NB4 (cell line): Measurements from ENCODE around the gene RAB40C.

Experiments
- POLR2A ChIP-seq: IDR thresholded peaks from 2 replicates; pipeline ENCODE4 v1.6.1; 2011; ENCODE audit warnings: mild to moderate bottlenecking; ENCODE audit not compliant: insufficient read length; ENCODE audit errors: extremely low read depth
- TF ChIP-seq, protein P1 (sequence below): IDR thresholded peaks from one replicate; pipeline ENCODE4 v1.5.1; 2012; ENCODE audit warnings: low read depth, low read length

DNA sequence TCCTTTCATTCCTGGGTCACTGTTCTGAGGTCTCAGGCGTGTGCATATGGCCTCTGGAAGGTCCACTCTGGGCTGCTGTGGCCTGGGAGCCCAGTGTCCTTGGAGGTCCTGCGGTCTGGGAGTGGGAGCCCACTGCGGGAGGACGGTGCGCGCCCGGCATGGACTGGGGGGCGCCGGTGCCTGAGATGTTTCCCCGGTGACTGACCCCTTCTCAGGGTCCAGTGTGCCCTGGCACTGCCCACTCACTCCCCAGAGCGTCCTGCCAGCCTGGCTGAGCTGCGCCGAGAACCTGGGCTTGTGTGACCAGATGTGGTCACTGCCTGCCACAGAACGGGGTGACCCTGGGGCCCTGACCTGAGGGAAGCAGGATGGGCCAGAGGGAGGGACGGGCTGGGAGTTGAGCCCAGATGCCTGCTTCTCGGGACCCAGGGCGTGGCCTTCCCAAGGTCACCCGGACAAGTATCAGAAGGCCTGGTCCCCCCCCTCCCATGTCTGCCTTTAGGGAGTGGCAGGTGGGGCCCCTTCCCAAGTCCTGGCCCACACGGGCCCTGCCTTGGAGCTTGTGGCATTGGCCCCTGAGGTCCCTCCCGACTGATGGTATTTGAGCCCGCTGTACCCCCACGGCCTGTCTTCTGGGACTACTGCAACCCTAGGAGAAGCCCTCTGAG is 84.5 kb downstream of the RAB40C start:
- TF ChIP-seq, protein P1, sequence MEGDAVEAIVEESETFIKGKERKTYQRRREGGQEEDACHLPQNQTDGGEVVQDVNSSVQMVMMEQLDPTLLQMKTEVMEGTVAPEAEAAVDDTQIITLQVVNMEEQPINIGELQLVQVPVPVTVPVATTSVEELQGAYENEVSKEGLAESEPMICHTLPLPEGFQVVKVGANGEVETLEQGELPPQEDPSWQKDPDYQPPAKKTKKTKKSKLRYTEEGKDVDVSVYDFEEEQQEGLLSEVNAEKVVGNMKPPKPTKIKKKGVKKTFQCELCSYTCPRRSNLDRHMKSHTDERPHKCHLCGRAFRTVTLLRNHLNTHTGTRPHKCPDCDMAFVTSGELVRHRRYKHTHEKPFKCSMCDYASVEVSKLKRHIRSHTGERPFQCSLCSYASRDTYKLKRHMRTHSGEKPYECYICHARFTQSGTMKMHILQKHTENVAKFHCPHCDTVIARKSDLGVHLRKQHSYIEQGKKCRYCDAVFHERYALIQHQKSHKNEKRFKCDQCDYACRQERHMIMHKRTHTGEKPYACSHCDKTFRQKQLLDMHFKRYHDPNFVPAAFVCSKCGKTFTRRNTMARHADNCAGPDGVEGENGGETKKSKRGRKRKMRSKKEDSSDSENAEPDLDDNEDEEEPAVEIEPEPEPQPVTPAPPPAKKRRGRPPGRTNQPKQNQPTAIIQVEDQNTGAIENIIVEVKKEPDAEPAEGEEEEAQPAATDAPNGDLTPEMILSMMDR = no peak
- TF ChIP-seq POLR2A = no peak
